HG03469 (cell line): ENCODE data around the gene THSD7B.

Experiments
- ATAC-seq: cut with Tn5 transposase; IDR thresholded peaks from one replicate; pipeline ENCODE4 v1.9.1; 2021; ENCODE audit warnings: mild to moderate bottlenecking, moderate library complexity, moderate number of reproducible peaks; ENCODE audit not compliant: unreplicated experiment

The THSD7B gene

GRCh38 chr2:137185378-137186078 lies 420.2 kb downstream of the THSD7B start:
- no peak for ATAC-seq

GRCh38 chr2:137187216-137187615 lies 421.9 kb downstream of the THSD7B start:
- ATAC-seq: no peak

- no peak for ATAC-seq
Measured at GRCh38 chr2:137190411-137191195, 425.3 kb downstream of the THSD7B start.

GRCh38 chr2:137192366-137193310 lies 427.3 kb downstream of the THSD7B start:
- ATAC-seq: no peak

- no peak for ATAC-seq
Measured at GRCh38 chr2:137193401-137193800, 428.1 kb downstream of the THSD7B start.

- no peak for ATAC-seq
Measured at GRCh38 chr2:137194111-137194510, 428.8 kb downstream of the THSD7B start.

- ATAC-seq: no peak
Measured at GRCh38 chr2:137199751-137200150, 434.4 kb downstream of the THSD7B start.

- no peak for ATAC-seq
Measured at GRCh38 chr2:137202318-137202717, 437.0 kb downstream of the THSD7B start.

GRCh38 chr2:137205324-137205723 lies 440.0 kb downstream of the THSD7B start:
- no peak for ATAC-seq

GRCh38 chr2:137206069-137206468 lies 440.7 kb downstream of the THSD7B start:
- ATAC-seq: no peak

GRCh38 chr2:137207030-137207429 lies 441.7 kb downstream of the THSD7B start:
- no peak for ATAC-seq

- no peak for ATAC-seq
Measured at GRCh38 chr2:137208431-137208891, 443.1 kb downstream of the THSD7B start.

GRCh38 chr2:137210039-137210438 lies 444.7 kb downstream of the THSD7B start:
- no peak for ATAC-seq

GRCh38 chr2:137211761-137212160 lies 446.4 kb downstream of the THSD7B start:
- ATAC-seq: no peak

GRCh38 chr2:137220438-137220993 lies 455.2 kb downstream of the THSD7B start:
- no peak for ATAC-seq

GRCh38 chr2:137221797-137222492 lies 456.6 kb downstream of the THSD7B start:
- ATAC-seq: no peak

- ATAC-seq: no peak
Measured at GRCh38 chr2:137223722-137224121, 458.4 kb downstream of the THSD7B start.

- no peak for ATAC-seq
Measured at GRCh38 chr2:137228566-137228965, 463.2 kb downstream of the THSD7B start.

- no peak for ATAC-seq
Measured at GRCh38 chr2:137229834-137230233, 464.5 kb downstream of the THSD7B start.

GRCh38 chr2:137231628-137232027 lies 466.3 kb downstream of the THSD7B start:
- no peak for ATAC-seq
